ENCODE data around the gene F12.

- TF ChIP-seq, protein P1, sequence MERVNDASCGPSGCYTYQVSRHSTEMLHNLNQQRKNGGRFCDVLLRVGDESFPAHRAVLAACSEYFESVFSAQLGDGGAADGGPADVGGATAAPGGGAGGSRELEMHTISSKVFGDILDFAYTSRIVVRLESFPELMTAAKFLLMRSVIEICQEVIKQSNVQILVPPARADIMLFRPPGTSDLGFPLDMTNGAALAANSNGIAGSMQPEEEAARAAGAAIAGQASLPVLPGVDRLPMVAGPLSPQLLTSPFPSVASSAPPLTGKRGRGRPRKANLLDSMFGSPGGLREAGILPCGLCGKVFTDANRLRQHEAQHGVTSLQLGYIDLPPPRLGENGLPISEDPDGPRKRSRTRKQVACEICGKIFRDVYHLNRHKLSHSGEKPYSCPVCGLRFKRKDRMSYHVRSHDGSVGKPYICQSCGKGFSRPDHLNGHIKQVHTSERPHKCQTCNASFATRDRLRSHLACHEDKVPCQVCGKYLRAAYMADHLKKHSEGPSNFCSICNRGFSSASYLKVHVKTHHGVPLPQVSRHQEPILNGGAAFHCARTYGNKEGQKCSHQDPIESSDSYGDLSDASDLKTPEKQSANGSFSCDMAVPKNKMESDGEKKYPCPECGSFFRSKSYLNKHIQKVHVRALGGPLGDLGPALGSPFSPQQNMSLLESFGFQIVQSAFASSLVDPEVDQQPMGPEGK (CRISPR knock-in tag; IDR thresholded peaks at IDR 0.05; ENCODE audit: borderline replicate concordance) = no peak
- TF ChIP-seq ISL1 (CRISPR knock-in tag; IDR thresholded peaks at IDR 0.05) (no peak), ARNTL (CRISPR knock-in tag; IDR thresholded peaks at IDR 0.05; ENCODE audit: borderline replicate concordance, low read depth) (no peak), TCF4 (CRISPR knock-in tag; IDR thresholded peaks at IDR 0.05; ENCODE audit: borderline replicate concordance) (no peak), CSDC2 (CRISPR knock-in tag; IDR thresholded peaks at IDR 0.05) (no peak), SNAI2 (CRISPR knock-in tag; IDR thresholded peaks at IDR 0.05) (no peak)
- TF ChIP-seq, protein P2, sequence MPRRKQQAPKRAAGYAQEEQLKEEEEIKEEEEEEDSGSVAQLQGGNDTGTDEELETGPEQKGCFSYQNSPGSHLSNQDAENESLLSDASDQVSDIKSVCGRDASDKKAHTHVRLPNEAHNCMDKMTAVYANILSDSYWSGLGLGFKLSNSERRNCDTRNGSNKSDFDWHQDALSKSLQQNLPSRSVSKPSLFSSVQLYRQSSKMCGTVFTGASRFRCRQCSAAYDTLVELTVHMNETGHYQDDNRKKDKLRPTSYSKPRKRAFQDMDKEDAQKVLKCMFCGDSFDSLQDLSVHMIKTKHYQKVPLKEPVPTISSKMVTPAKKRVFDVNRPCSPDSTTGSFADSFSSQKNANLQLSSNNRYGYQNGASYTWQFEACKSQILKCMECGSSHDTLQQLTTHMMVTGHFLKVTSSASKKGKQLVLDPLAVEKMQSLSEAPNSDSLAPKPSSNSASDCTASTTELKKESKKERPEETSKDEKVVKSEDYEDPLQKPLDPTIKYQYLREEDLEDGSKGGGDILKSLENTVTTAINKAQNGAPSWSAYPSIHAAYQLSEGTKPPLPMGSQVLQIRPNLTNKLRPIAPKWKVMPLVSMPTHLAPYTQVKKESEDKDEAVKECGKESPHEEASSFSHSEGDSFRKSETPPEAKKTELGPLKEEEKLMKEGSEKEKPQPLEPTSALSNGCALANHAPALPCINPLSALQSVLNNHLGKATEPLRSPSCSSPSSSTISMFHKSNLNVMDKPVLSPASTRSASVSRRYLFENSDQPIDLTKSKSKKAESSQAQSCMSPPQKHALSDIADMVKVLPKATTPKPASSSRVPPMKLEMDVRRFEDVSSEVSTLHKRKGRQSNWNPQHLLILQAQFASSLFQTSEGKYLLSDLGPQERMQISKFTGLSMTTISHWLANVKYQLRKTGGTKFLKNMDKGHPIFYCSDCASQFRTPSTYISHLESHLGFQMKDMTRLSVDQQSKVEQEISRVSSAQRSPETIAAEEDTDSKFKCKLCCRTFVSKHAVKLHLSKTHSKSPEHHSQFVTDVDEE (CRISPR knock-in tag; IDR thresholded peaks at IDR 0.05) = no peak
- TF ChIP-seq, protein P3, sequence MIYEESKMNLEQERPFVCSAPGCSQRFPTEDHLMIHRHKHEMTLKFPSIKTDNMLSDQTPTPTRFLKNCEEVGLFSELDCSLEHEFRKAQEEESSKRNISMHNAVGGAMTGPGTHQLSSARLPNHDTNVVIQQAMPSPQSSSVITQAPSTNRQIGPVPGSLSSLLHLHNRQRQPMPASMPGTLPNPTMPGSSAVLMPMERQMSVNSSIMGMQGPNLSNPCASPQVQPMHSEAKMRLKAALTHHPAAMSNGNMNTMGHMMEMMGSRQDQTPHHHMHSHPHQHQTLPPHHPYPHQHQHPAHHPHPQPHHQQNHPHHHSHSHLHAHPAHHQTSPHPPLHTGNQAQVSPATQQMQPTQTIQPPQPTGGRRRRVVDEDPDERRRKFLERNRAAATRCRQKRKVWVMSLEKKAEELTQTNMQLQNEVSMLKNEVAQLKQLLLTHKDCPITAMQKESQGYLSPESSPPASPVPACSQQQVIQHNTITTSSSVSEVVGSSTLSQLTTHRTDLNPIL (CRISPR knock-in tag; IDR thresholded peaks at IDR 0.05; ENCODE audit: low read depth) = no peak
Observed at GRCh38 chr5:177457852-177458681, 48.7 kb upstream of the F12 start.

Data from SK-N-SH treated with all-trans-retinoic acid at 6 μM for 48 hours (cell line).